Stimulated activated CD8-positive, alpha-beta memory T cell treated with anti-CD3 and anti-CD28 coated beads, Interleukin-4, amount 100 ng/mL, for 4 hours (primary cell): Measurements from ENCODE around the gene ENPP6.

Experiments
- DNase-seq, 2 donors: peaks; one replicate each; pipeline ENCODE4 v3.0.0-alpha.2; 2020; ENCODE audit warnings: low read depth in 2 of 2, low spot score in 1 of 2

Gene ENPP6

GRCh38 chr4:184217634-184218033 is at the start of gene ENPP6:
Gene ENPP6 (minus strand): TSS chr4:184217873. CDS start chr4:184217819, 54 bp downstream.
- no peak for DNase-seq

GRCh38 chr4:184267206-184267608 is 49.5 kb upstream of the ENPP6 start:
- no peak for DNase-seq

DNA sequence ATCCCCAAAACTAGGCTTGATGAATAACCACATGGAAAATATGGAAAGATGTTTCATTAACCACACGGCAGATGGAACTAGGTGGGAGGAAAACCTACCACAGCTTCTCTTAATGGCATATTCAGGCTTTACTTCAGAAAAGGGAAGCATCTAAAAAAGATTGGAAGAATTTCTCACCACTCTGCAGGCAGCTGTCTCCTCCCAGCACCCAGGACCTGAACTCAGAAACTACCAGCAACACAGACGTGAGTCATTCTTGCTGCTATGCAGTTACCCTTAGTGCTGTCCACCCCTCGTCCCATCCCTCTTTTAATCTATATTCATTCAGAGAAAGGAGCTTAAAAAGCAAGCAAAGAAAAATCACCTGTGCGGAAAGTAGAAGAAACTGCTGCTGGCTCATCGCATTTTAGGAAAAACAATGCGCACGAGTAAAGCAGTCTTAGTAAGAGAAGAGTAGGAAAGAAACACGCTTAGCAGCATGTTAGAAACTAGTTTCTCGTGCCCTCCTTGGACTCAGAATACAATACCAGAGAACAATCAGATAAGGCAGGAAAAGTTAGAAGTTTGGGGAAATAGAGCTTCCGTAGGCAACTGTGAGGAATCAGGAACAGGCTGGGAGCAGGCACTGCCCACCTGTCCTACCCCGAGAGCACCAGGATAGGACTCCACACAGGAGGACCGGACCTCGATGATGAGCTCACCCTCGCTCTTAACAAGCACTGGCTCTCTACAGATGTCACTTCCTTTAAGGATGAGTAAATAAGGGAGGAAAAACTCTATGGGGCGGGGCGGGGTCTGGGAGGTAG is 48.1 kb upstream of the ENPP6 start:
- DNase-seq: no peak

- DNase-seq: peak; percentile 84 to 97
These were observed 46.4 kb upstream of the ENPP6 start for GRCh38 chr4:184263910-184264732.

GRCh38 chr4:184263461-184263860 is 45.8 kb upstream of the ENPP6 start:
- DNase-seq: no peak

- DNase-seq: no peak
These were observed 45.2 kb upstream of the ENPP6 start for GRCh38 chr4:184262901-184263300.

GRCh38 chr4:184261246-184261645 is 43.6 kb upstream of the ENPP6 start:
- DNase-seq: no peak

DNA sequence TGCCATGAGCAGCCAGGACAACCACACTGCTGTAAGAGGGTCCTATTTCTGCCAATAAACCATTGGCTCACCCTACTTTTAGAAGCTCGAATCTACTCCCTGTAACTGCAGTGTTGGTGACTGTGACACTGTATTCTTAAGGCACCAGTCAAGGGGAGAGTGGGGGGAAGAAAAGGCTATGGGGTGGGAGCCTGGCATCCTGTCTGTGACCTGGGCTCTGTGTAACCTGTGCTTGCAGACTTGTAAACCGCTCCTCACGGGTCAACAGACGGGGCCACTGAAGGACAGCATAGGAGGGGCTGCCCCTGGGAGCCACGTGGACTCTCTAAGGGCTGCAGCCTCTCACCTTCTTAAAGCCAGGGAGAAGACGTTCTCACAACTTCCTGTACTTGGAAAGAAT is 42.2 kb upstream of the ENPP6 start:
- DNase-seq: no peak

- no peak for DNase-seq
These were observed 41.4 kb upstream of the ENPP6 start for GRCh38 chr4:184259081-184259480.

DNA sequence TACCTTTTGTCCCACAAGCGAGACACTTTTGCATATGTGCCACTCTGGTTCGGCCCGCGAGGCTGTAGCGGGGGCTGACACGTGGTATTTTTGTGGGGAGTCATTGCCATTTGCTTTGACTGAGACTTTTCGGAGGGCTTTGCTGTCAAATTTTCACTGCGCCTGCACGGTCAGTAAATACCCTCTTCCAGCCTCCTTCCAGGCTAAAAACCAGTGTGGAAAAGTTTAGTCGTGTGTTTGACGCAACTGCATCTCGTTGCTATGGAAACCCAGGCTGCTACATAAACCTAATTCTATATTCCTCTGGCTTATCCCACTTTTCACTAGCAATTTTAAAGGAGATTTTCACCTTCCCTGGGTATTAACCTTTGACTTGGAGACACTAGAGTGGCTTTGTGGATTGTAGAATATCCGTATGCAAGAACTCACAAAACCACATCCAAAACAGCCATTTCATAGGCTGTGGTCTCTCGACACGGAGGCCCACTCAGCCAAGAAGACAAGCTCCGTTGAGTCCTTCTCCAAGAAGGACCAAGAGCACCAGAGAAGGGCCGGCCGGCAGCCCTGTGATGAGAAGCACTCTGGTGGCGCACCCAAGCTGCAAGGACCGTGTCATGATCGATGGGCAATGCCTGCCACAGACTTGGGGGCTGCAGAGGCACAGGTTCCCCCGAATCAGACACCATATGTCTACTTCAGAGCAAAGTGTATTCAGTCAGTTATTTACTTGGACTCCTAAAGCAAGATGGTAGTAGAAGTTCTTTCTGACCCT is 38.4 kb upstream of the ENPP6 start:
- DNase-seq: no peak

- DNase-seq: no peak
These were observed 37.7 kb upstream of the ENPP6 start for GRCh38 chr4:184255361-184255760.

GRCh38 chr4:184253072-184253420 is 35.4 kb upstream of the ENPP6 start:
- no peak for DNase-seq

GRCh38 chr4:184252136-184253071 is 34.7 kb upstream of the ENPP6 start:
- DNase-seq: no peak

GRCh38 chr4:184251670-184251980 is 34.0 kb upstream of the ENPP6 start:
- DNase-seq: no peak

- no peak for DNase-seq
These were observed 33.4 kb upstream of the ENPP6 start for GRCh38 chr4:184250795-184251669.

DNA sequence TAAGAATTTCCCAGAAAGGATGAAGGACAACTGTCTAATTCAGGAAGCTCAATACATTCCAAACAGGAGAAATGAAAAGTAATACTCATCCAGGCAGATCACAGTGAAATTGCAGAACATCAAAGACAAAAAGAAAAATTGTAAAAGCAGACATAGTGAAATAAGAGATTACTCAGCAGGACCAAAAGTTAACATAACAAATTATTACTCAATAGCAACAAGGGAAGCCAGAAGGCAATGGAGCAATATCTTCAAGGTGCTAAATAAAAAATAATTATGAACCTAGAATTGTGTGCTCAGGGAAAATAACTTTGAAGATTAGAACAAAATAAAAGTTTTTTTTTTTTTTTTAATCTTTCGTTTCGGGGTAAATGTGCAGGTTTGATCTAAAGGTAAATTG is 30.5 kb upstream of the ENPP6 start:
- DNase-seq: no peak

DNA sequence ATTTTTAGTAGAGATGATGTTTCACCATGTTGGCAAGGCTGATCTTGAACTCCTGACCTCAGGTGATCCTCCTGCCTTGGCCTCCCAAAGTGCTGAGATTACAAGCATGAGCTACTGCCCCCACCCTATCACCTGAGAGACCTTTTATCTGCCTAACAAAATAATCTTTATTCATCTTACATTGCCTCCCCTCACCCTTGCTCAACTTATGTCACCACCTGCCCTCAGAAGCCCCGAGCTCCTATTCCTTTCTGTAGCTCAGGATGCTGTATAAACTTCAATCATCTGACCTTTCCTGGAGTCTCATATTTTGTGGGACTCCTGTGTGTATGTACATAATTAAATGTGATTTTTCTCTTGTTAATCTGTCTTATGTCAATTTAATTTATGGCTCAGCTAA is 29.7 kb upstream of the ENPP6 start:
- DNase-seq: no peak

DNA sequence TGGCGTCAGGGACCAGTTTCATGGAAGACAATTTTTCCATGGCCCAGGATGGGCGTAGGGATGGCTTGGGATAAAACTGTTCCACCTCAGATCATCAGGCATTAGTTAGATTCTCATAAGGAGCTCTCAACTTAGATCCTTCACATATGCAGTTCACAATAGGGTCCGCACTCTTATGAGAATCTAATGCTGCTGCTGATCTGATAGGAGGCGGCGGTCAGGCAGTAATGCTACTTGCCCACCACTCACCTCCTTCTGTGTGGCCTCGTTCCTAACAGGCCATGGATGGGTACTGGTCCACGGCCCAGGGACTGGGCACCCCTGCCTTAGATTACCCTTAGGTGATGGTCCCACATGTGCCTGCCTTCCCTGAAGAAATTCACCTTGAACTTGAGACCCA is 28.8 kb upstream of the ENPP6 start:
- DNase-seq: no peak

DNA sequence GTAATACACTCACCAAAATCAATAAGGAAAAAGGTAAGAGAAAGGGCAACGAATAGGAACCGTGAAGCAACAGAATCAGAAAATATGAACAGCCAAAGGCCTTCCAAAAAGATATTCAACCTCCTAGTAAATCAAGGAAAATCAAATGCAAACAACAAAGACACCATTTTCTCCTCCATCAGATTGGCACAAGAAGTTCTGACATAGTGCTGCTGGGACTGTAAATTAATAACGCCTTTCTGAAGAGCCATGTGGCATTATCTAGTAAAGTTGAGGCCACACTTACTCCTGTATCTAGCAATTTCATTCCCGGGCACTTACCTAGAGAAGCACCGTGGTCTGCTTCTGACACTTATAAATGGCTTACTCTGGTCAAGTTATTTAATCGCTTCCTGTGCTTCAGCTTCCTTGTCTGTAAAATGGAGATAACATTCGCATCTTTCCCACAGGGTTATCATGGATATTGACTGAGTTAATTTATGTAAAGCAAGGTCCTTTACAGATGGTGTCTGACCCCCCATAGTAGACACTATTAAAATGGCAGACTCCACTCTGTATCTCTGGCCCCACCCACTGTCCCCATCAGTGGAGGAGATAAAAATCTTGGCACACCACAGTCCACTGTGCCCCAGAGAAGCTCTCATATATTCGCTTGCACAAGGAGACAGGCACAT is 20.5 kb upstream of the ENPP6 start:
- DNase-seq: no peak
